ENCODE results near the gene OBP2A.

The OBP2A gene

DNA sequence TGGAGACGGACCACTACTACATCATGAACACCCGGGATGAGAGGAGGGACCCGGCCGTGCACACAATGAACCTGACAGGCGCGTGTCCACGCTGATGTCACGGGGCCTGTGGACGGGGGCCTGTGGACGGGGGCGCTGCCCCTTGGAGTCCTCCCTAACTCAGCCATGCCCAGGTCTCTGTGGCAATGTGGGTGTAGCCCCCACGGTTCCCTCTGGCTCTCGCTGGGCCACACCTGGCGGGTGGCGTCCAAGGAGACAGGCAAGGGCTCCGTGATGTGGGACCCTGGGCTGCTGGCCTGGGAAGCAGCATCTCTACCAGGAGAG lies 37.7 kb downstream of the OBP2A start:
- TF ChIP-seq, protein P1, sequence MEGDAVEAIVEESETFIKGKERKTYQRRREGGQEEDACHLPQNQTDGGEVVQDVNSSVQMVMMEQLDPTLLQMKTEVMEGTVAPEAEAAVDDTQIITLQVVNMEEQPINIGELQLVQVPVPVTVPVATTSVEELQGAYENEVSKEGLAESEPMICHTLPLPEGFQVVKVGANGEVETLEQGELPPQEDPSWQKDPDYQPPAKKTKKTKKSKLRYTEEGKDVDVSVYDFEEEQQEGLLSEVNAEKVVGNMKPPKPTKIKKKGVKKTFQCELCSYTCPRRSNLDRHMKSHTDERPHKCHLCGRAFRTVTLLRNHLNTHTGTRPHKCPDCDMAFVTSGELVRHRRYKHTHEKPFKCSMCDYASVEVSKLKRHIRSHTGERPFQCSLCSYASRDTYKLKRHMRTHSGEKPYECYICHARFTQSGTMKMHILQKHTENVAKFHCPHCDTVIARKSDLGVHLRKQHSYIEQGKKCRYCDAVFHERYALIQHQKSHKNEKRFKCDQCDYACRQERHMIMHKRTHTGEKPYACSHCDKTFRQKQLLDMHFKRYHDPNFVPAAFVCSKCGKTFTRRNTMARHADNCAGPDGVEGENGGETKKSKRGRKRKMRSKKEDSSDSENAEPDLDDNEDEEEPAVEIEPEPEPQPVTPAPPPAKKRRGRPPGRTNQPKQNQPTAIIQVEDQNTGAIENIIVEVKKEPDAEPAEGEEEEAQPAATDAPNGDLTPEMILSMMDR (conservative IDR thresholded peaks at IDR 0.05; ENCODE audit: low read length) = no peak
- no peak for DNase-seq (ENCODE audit: low read depth)

DNA sequence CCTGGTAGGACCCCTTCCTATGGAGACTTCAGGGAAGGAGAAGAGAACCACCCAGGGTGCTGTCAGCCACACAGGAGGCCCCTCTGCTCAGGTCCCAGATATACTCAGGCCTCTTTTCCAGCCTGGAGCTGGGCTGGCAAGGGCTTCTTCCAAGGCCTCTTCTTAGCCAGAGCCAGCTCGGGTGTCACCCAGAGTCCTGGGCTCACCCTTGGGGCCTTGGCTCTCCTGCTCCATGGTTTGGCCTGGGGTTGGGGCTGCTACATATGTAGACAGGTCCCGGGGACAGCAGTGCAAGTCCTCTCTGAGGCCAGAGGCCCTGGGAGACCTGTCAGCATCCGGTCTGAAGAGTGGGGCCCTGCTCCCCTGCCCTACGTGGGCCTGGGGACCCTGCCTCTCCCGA lies 38.4 kb downstream of the OBP2A start:
- H3K4me3 ChIP-seq (ENCODE audit: low read length) = no peak overlapping the region
- TF ChIP-seq, protein P1 (conservative IDR thresholded peaks at IDR 0.05; ENCODE audit: low read length) = no peak
- no peak for DNase-seq (ENCODE audit: low read depth)

More for the DNA sequence above, 37.7 kb downstream of the OBP2A start:
- H3K4me3 ChIP-seq (ENCODE audit: low read length) = no peak overlapping the region

DNA sequence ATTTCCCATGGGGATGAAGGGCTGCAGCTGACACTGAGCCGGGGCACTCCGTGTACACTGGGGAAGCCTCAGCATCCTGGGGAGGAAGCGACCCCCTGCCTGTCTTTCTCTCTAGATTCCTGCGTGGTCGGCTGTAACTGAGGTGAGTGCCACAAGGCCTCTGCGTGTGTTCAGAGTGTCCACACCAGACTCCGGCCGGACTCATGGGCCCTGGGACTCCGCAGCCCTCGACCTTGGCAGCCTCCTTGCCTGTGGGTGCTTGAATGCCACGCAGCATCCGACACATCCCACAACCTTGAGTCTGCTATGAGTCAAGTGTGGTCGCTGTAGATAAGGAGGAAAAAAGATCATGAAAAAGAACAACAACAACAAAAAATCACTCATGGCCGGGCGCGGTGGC lies 39.0 kb downstream of the OBP2A start:
- no peak for DNase-seq (ENCODE audit: low read depth)
- H3K4me3 ChIP-seq (ENCODE audit: low read length) = no peak overlapping the region
- TF ChIP-seq, protein P1 (conservative IDR thresholded peaks at IDR 0.05; ENCODE audit: low read length) = no peak

DNA sequence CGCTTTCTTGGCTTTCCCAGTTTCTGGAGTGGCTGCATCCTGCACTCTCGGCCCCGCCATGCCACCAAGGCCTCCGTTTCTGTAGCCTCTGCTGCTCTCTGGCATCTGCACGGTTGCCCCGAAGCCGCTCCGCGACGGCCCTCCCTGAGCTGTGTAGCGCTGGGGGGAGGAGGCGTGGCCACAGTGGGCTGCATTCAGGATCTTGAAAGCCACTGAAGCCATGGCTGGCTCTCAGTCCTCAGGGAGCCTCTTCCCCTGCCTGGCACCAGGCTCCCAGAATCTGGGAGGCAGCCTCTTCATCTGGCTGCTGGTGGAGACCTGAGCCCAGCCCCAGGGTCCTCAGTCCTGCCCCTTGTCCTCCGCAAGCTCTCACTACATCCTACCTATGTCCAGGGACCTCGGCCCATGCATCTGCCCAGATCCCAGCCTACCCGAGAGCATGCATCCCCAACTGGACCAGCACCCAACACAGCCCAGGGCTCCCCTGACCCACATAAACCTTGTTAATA lies 40.7 kb downstream of the OBP2A start:
- TF ChIP-seq, protein P1 (conservative IDR thresholded peaks at IDR 0.05; ENCODE audit: low read length) = no peak
- DNase-seq (ENCODE audit: low read depth) = no peak

DNA sequence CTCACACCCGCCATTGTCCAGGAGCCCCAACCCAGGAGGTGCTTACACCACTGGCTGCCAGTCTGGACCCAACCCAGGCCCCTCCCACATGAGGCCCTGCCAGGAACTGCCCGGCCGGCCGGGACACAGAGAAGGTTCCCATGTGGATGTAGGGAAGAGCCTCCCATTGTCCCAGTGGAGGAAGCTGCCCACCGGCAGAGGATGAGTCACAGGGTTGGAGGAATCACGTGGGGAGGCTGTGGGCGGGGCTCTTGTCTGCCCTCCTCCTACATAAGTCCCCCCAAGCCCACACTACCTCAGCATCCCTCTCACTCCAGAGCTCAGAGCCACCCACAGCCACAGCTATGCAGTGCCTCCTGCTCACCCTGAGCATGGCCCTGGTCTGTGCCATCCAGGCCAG lies 41.7 kb downstream of the OBP2A start:
- TF ChIP-seq, protein P1 (conservative IDR thresholded peaks at IDR 0.05; ENCODE audit: low read length) = no peak
- DNase-seq (ENCODE audit: low read depth) = no peak
- no peak overlapping the region for H3K4me3 ChIP-seq (ENCODE audit: low read length)

More for the DNA sequence above, 40.7 kb downstream of the OBP2A start:
- H3K4me3 ChIP-seq (ENCODE audit: low read length) = no peak overlapping the region

DNA sequence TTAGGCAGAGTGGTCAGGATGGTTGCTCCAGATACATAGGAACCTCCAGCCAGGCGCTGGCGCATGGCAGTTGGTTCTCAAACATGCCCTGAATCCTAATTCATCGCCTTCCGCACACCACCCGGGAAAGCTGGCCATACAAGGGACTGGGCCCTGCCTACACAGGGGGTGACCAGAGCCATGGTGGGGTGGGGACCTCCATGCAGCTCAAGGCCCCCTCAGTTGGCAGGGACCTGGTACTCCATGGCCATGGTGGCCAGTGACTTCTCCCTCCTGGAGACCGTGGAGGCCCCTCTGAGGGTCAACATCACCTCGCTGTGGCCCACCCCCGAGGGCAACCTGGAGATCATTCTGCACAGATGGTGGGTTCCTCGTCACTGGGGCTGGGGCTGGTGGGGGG lies 42.4 kb downstream of the OBP2A start:
- TF ChIP-seq, protein P1 (conservative IDR thresholded peaks at IDR 0.05; ENCODE audit: low read length) = no peak
- DNase-seq (ENCODE audit: low read depth) = no peak
- H3K4me3 ChIP-seq (ENCODE audit: low read length) = no peak overlapping the region

DNA sequence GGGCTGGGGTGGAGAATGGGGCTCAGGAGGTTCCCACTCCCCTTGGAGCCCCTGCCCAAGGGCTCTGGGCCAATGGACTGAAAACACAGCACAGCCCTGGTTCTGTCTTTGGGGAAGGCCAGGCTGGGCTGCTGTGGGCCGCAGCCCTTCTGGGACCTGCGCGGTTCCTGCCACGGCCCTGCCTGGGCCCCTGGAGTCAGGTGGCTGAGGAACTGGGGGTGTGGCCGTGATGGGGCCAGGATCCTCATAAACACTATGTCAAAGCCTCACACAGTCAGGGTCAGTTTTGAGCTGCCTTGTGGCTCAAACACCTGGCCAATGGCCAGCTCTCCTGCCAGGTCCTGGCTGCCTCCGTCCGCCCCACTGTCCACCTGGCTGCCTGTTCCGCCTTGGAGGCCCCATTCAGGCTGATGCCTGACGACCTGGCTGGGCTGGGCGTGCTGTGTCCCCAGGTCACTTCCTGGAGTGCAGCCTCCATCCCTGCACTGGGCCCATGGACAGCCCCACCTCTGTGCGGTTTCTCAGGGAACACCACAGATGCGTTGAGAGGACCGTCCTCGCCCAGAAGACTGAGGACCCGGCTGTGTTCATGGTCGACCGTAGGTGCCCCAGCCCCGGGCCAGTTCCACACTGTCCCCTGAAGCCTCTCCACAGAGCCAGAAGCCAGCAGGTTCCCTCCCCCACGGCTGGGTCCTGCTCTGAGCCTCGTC lies 43.1 kb downstream of the OBP2A start:
- H3K4me3 ChIP-seq (ENCODE audit: low read length) = no peak overlapping the region
- TF ChIP-seq, protein P1 (conservative IDR thresholded peaks at IDR 0.05; ENCODE audit: low read length) = no peak
- no peak for DNase-seq (ENCODE audit: low read depth)
